Heart right ventricle (tissue), 16 donors: ENCODE measurements around the gene ZNF778. TPM values are rescaled to one million over a fixed set of nuclear protein-coding genes. Genes with fewer than 3 reads are reported as not detected.

Source experiments
- ATAC-seq, 8 donors: fragments of 200-7000 bp; cut with Tn5 transposase; one replicate each; pipeline ENCODE4 v1.9.1; 2020; ENCODE audit warnings: mild to moderate bottlenecking in 8 of 8, moderate library complexity in 8 of 8, moderate number of reproducible peaks in 1 of 8
- DNase-seq, 2 donors: peaks; one replicate each; pipeline ENCODE4 v3.0.0-alpha.2; 2020
- H3K27ac ChIP-seq, 10 donors: fragments of 200-600 bp; sonication (generic) in 2 of 10; one replicate each; pipeline versions ENCODE4 v1.5.0 to v1.8.0; 2020 to 2022; ENCODE audit warnings: mild to moderate bottlenecking in 3 of 10
- H3K27me3 ChIP-seq, 7 donors: fragments of 200-600 bp; one replicate each; pipeline ENCODE4 v1.8.0; 2021 to 2022; ENCODE audit warnings: mild to moderate bottlenecking in 2 of 7
- H3K36me3 ChIP-seq, 9 donors: fragments of 200-600 bp; sonication (generic) in 1 of 9; one replicate each; pipeline versions ENCODE4 v1.5.0 to v1.8.0; 2020 to 2022; ENCODE audit warnings: mild to moderate bottlenecking in 2 of 9
- H3K4me1 ChIP-seq, 9 donors: fragments of 200-600 bp; sonication (generic) in 1 of 9; one replicate each; pipeline versions ENCODE4 v1.5.0 to v1.8.0; 2020 to 2022; ENCODE audit warnings: mild to moderate bottlenecking in 4 of 9
- H3K4me3 ChIP-seq, 10 donors: fragments of 200-600 bp; sonication (generic) in 2 of 10; one replicate each; pipeline versions ENCODE4 v1.5.0 to v1.8.0; 2020 to 2022; ENCODE audit warnings: mild to moderate bottlenecking in 7 of 10, moderate library complexity in 2 of 10
- H3K9me3 ChIP-seq, 11 donors: fragments of 200-600 bp in 10 of 11; sonication (generic) in 2 of 11; one replicate each; pipeline versions ENCODE4 v1.5.0 to v1.8.0; 2013 to 2022; ENCODE audit warnings: mild to moderate bottlenecking in 2 of 11, control low read depth in 1 of 11, moderate library complexity in 1 of 11
- CTCF ChIP-seq, 9 donors: fragments of 200-600 bp; sonication (generic) in 2 of 9; IDR thresholded peaks; one replicate each; pipeline versions ENCODE4 v1.5.0 to v1.8.0; 2021 to 2022; ENCODE audit warnings: antibody characterized with exemption in 9 of 9, mild to moderate bottlenecking in 5 of 9, moderate library complexity in 1 of 9
- WGBS, 2 donors: extraction: QIAGEN DNeasy Blood & Tissue Kit; methylation state at CpG; one replicate each; pipeline ENCODE4 v1.1.7; 2013; ENCODE audit warnings: inconsistent platforms in 1 of 2; 5-methylcytosine and 5-hydroxymethylcytosine counted together
- intact Hi-C, 10 donors: fragments of 100-400 bp; cut with DNase I; formaldehyde crosslinking; loops; one replicate each; pipeline versions ENCODE4 v1.11.1 to v1.14.2; 2022
- polyA plus RNA-seq, 2 donors: library from polyadenylated mRNA; stranded (reverse); fragments of 200-250 nt; gene quantifications; one replicate each; pipeline ENCODE4 v1.2.3, GENCODE V29; 2013
- total RNA-seq, 10 donors: library from RNA; stranded (reverse); fragmentation: NEBNext Ultra II Directional in 3 of 10; extraction: Animal tissue kit (Norgen Biotek cat#: 25700) in 3 of 10; gene quantifications; one replicate each; pipeline versions ENCODE4 v1.2.1 to v1.2.4, GENCODE V29; 2021 to 2023
- donor health status: Arrhythmogenic right ventricular cardiomyopathy.
- donor health status: ischemic (EF 13 %, LVEDD 7.1; RV severe dilation, severe dysfunction).
- donor health status: healthy with polysubstance abuse.
- donor health status: DM: no; HTN: yes; CAD: no.
- donor health status: DM: no; HTN: no; CAD: no.
- donor health status: ischemic (EF 25% LVEDD 6.9; RV normal size, moderate dysfunction).
- donor health status: ischemic (EF 25% LVEDD 5.7; RV mildly dilated, moderate dysfunction).
- donor health status: healthy.
- donor health status: DM: yes; HTN: yes; CAD: no.
- donor health status: Ischemic cardiomyopathy.
- donor health status: ischemic (EF 35%, LVEDD 5.7; RV mildly dilated, moderate dysfunction).
- donor health status: nonischemic (EF 11% LVEDD 7.7; RV severe dilation, severe dysfunction).
- donor health status: DM: yes; HTN: yes; CAD: no.
- donor health status: PGD.
- donor health status: ischemic (EF 29% LVEDD 5.4; RV normal size, mild dysfunction).
- donor health status: nonischemic (EF 23%, LVEDD 6.1; RV moderate dilation, normal function).

The ZNF778 gene
- total and polyA plus RNA-seq, 12 donors, result 1.7 to 11.3 (median 8.2) TPM

- Histone ChIP-seq H3K4me3 (peak overlapping the region; percentile 76 to 99 (median 94)), H3K27me3 (no peaks in the 10 kb centered on the region), H3K36me3 (peaks cover 0 to 22% (median under 1%) of the 10 kb centered on the region in 9 donors), H3K4me1 (peaks cover 0 to 33% (median 29%) of the 10 kb centered on the region in 9 donors), H3K27ac (peak overlapping the region; percentile 91 to 99 (median 96)), H3K9me3 (no peaks in the 10 kb centered on the region)
- DNase-seq (peak; percentile 77), ATAC-seq (peak; percentile 62 to 91 (median 84))
- intact Hi-C loops, result loop anchor here in 9 of 10 donors (2.0 to 10.0 kb wide), 9 partner anchors 272 to 482 kb away; partner anchors contain the start of gene APRT (in 1 of the 9)
- peak; percentile 26 to 80 (median 62) for TF ChIP-seq CTCF (IDR thresholded peaks at IDR 0.05)
- WGBS, 2 donors, result 2% methylated on average over 25 of the region's 25 CpGs
Observed at GRCh38 chr16:89216315-89217137, 977 bp upstream of the ZNF778 start.

GRCh38 chr16:89217138-89217387 lies 440 bp upstream of the ZNF778 start:
- Histone ChIP-seq H3K27ac (peak overlapping the region; percentile 91 to 99 (median 96)), H3K4me3 (peak overlapping the region; percentile 76 to 99 (median 94)), H3K4me1 (peaks cover 0 to 33% (median 29%) of the 10 kb centered on the region in 9 donors), H3K9me3 (no peaks in the 10 kb centered on the region), H3K27me3 (no peaks in the 10 kb centered on the region), H3K36me3 (peaks cover 0 to 28% (median 5%) of the 10 kb centered on the region in 9 donors)
- WGBS, 2 donors, result 1% methylated on average over 11 of the region's 11 CpGs
- no peak for DNase-seq
- ATAC-seq, result no peak
- intact Hi-C loops, result loop anchor here in 9 of 10 donors (2.0 to 10.0 kb wide), 9 partner anchors 272 to 482 kb away; partner anchors contain the start of gene APRT (in 1 of the 9)
- TF ChIP-seq CTCF (IDR thresholded peaks at IDR 0.05), result no peak

GRCh38 chr16:89219365-89219764 lies 1.9 kb downstream of the ZNF778 start:
- intact Hi-C loops, result loop anchor here in 9 of 10 donors (5.0 to 10.0 kb wide), 7 partner anchors 275 to 485 kb away; partner anchors contain the start of gene APRT (in 1 of the 9)
- no peaks in the 10 kb centered on the region for H3K9me3 ChIP-seq
- H3K4me1 ChIP-seq, result peaks cover 0 to 33% (median 29%) of the 10 kb centered on the region in 9 donors
- ATAC-seq (no peak), DNase-seq (no peak)
- 65 to 67% methylated on average over 5 of the region's 5 CpGs for WGBS, 2 donors
- no peak overlapping the region for H3K4me3 ChIP-seq
- no peak for TF ChIP-seq CTCF (IDR thresholded peaks at IDR 0.05)
- peaks cover 0 to 51% (median 23%) of the 10 kb centered on the region in 9 donors for H3K36me3 ChIP-seq
- H3K27ac ChIP-seq, result no peak overlapping the region
- H3K27me3 ChIP-seq, result no peaks in the 10 kb centered on the region

GRCh38 chr16:89221604-89222003 lies 4.1 kb downstream of the ZNF778 start:
- 84 to 85% methylated on average over 3 of the region's 3 CpGs for WGBS, 2 donors
- Histone ChIP-seq H3K27ac (no peak overlapping the region), H3K27me3 (no peaks in the 10 kb centered on the region), H3K36me3 (peaks cover 3 to 73% (median 35%) of the 10 kb centered on the region in 9 donors), H3K4me1 (peaks cover 0 to 25% (median 19%) of the 10 kb centered on the region in 9 donors), H3K9me3 (peaks cover 0 to 4% (median 0%) of the 10 kb centered on the region in 11 donors), H3K4me3 (no peak overlapping the region)
- no peak for DNase-seq
- TF ChIP-seq CTCF (IDR thresholded peaks at IDR 0.05), result no peak
- no peak for ATAC-seq
- intact Hi-C loops, result no loop called here
